Calu3 (cell line): ENCODE data around the gene NOC2L. TPM values are rescaled to one million over a fixed set of nuclear protein-coding genes. Genes with fewer than 3 reads are reported as not detected.

Experiments
- BruUV-seq: library from RNA; stranded (reverse); fragments of 400-500 nt; replicated peaks from 2 replicates; lab custom pipeline; 2021; lab: Mats Ljungman, UMichigan
- CTCF ChIA-PET: fragments of 300-600 bp; sonication (Branson Sonifier 250); formaldehyde crosslinking; loops from one replicate; lab custom pipeline; 2022; ENCODE audit warnings: antibody characterized with exemption; lab: Charles Lee
- DNase-seq: peaks from one replicate; pipeline ENCODE4 v3.0.0; 2022
- H3K27ac Mint-ChIP-seq: one replicate; pipeline ENCODE4 v1.8.0; 2022; ENCODE audit warnings: mixed read lengths; ENCODE audit not compliant: unreplicated experiment
- H3K27me3 Mint-ChIP-seq: one replicate; pipeline ENCODE4 v1.8.0; 2022; ENCODE audit warnings: mixed read lengths; ENCODE audit not compliant: unreplicated experiment
- H3K36me3 Mint-ChIP-seq: one replicate; pipeline ENCODE4 v1.8.0; 2022; ENCODE audit warnings: mild to moderate bottlenecking, moderate library complexity, mixed read lengths; ENCODE audit not compliant: insufficient read depth, unreplicated experiment
- H3K4me1 Mint-ChIP-seq: one replicate; pipeline ENCODE4 v1.8.0; 2022; ENCODE audit warnings: mild to moderate bottlenecking, low read depth, mixed read lengths; ENCODE audit not compliant: unreplicated experiment
- H3K4me3 Mint-ChIP-seq: one replicate; pipeline ENCODE4 v1.8.0; 2022; ENCODE audit warnings: mild to moderate bottlenecking, low read depth, moderate library complexity, mixed read lengths; ENCODE audit not compliant: unreplicated experiment
- H3K9me3 Mint-ChIP-seq: one replicate; pipeline ENCODE4 v1.8.0; 2022; ENCODE audit warnings: low read depth, mixed read lengths; ENCODE audit not compliant: unreplicated experiment
- intact Hi-C: fragments of 100-400 bp; cut with micrococcal nuclease; formaldehyde crosslinking; loops from one replicate; pipeline ENCODE4 v1.10.0; 2022; ENCODE audit not compliant: unreplicated experiment
- total RNA-seq: library from RNA; stranded (reverse); gene quantifications from 2 replicates; pipeline ENCODE4 v1.2.3, GENCODE V29; 2022
- TF ChIP-seq, protein P1 (sequence below): fragments of 200-600 bp; IDR thresholded peaks from one replicate; pipeline ENCODE4 v1.8.0; 2022; ENCODE audit warnings: antibody characterized with exemption; ENCODE audit not compliant: unreplicated experiment

Gene NOC2L
- total RNA-seq, 1 experiment from 2014 or later: 98.6 TPM

DNA sequence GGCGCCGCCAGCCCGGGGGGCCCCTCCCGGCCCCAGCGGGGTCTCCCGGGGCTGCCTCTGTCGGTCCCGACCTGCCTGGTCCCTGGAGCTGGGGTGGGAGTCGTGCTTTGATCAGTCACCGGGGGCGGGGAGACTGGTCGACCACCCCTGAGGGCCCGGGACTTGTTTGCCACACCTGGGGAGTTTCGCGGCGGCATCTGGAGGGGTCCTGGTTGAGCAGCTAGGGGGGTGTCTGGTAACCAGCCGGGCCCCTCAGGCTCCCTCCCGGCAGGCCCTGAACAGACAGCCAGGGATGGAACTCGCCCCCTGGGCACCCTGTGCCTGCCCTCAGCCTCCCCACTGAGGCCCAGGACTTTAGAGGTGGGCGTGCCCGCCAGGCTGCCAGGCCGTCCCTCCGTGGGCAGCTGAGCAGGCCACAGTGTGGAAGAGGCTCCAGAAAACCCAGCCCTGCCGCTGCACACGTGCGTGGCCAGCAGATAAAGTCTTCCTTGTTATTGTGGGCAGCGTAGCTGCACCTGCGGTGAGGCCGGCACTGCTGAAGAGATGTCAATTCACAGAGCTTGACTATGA, 48.7 kb downstream of the NOC2L start:
- DNase-seq: no peak
- TF ChIP-seq, protein P1, sequence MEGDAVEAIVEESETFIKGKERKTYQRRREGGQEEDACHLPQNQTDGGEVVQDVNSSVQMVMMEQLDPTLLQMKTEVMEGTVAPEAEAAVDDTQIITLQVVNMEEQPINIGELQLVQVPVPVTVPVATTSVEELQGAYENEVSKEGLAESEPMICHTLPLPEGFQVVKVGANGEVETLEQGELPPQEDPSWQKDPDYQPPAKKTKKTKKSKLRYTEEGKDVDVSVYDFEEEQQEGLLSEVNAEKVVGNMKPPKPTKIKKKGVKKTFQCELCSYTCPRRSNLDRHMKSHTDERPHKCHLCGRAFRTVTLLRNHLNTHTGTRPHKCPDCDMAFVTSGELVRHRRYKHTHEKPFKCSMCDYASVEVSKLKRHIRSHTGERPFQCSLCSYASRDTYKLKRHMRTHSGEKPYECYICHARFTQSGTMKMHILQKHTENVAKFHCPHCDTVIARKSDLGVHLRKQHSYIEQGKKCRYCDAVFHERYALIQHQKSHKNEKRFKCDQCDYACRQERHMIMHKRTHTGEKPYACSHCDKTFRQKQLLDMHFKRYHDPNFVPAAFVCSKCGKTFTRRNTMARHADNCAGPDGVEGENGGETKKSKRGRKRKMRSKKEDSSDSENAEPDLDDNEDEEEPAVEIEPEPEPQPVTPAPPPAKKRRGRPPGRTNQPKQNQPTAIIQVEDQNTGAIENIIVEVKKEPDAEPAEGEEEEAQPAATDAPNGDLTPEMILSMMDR: no peak
- CTCF ChIA-PET: no interaction called here
- no TSS peak for BruUV-seq
- H3K36me3 Mint-ChIP-seq: peaks cover 5% of the 10 kb centered on the region
- H3K9me3 Mint-ChIP-seq: no peaks in the 10 kb centered on the region
- H3K27ac Mint-ChIP-seq: no peak overlapping the region
- peaks cover 67% of the 10 kb centered on the region for H3K27me3 Mint-ChIP-seq
- H3K4me1 Mint-ChIP-seq: peaks cover 20% of the 10 kb centered on the region
- H3K4me3 Mint-ChIP-seq: no peak overlapping the region
- intact Hi-C loops: no loop called here

DNA sequence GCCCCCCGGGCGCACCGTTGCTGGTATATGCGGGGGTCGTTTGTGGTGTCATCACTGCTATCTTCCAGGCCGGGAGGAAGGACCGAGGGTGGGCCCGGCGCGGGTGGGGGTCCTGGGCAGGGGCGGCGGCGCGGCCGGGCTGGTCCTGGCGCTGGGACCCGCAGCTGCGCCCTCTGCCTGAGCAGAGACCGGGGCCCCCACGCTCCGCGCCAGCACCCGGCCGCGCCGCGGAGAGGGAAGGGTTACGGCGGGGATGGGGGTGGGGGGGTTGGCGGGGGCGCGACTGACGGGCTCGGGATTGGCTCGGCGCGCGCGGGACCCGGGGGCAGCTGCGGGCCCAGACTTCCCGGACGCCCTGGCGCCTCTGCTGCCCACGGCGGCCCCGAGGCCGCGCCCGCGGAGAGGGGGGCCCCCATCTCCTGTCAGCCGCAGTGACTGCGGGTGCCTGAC, 49.2 kb downstream of the NOC2L start:
- Mint-ChIP-seq H3K36me3 (peaks cover 5% of the 10 kb centered on the region), H3K9me3 (no peaks in the 10 kb centered on the region), H3K4me3 (no peak overlapping the region), H3K27me3 (peaks cover 67% of the 10 kb centered on the region), H3K4me1 (peaks cover 20% of the 10 kb centered on the region), H3K27ac (no peak overlapping the region)
- no peak for DNase-seq
- BruUV-seq: no TSS peak
- TF ChIP-seq, protein P1: no peak
- intact Hi-C loops: no loop called here
- CTCF ChIA-PET: no interaction called here

DNA sequence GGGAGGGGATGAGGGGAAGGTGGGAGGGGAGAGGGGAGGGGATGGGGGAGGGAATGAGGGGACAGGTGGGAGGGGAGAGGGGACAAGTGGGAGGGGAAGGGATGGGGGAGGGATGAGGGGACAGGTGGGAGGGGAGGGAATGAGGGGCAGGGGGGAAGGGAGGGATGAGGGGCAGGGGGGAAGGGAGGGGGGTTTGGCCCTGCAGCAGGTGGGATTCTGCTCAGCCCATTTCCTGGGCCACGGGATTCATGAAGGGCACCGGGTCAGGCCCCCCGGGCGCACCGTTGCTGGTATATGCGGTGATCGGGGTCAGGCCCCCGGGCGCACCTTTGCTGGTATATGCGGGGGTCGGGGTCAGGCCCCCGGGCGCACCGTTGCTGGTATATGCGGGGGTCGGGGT, 50.4 kb downstream of the NOC2L start:
- TF ChIP-seq, protein P1: no peak
- intact Hi-C loops: no loop called here
- H3K36me3 Mint-ChIP-seq: peaks cover 10% of the 10 kb centered on the region
- no peak for DNase-seq
- H3K27ac Mint-ChIP-seq: no peak overlapping the region
- no peak overlapping the region for H3K4me3 Mint-ChIP-seq
- no peaks in the 10 kb centered on the region for H3K9me3 Mint-ChIP-seq
- no TSS peak for BruUV-seq
- peaks cover 57% of the 10 kb centered on the region for H3K27me3 Mint-ChIP-seq
- H3K4me1 Mint-ChIP-seq: peaks cover 20% of the 10 kb centered on the region
- CTCF ChIA-PET: no interaction called here

DNA sequence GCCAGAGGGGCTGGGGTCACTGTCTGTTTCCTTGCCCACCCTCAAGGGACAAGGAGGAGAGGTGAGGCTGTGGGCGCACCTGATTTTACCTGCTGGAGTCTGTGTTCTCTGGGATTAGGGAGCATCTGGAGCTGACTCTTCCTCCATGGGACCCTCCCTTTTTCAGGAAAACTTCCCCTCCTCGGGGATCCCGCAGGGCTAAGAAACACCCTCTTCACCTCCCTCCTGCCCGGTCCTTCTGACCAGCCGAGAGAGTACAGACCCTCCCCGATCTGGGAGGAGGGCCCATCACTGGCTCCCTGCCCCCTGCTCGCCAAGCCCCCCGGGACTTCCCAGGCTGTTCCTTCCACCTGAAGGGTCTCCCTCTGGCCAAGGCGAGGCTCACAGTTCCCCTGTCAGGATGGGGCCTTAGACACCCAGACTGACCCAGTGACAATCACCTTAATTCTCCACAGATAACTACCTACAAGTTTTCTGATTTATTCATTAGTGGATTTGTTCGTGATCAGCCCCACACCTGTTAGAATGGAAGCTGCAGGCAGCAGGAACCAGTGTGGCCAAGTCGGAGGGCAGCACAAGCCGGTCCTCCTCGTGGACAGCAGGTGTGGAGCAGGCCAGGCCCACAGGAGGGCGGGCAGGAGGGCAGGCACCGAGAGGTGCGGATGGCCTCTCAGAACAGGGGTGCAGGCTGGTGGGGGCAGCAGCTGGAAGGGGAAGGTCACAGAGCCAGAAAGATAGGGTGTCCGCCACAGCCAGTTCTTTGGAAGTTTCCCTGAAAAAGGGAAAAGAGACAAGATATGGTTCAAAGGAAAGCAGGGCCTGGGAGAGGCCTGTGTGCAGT, 51.2 kb downstream of the NOC2L start:
- Mint-ChIP-seq H3K9me3 (no peaks in the 10 kb centered on the region), H3K4me1 (peaks cover 19% of the 10 kb centered on the region), H3K4me3 (no peak overlapping the region), H3K36me3 (peaks cover 14% of the 10 kb centered on the region), H3K27me3 (peaks cover 48% of the 10 kb centered on the region), H3K27ac (no peak overlapping the region)
- intact Hi-C loops: no loop called here
- TF ChIP-seq, protein P1: no peak
- CTCF ChIA-PET: no interaction called here
- no peak for DNase-seq
- no TSS peak for BruUV-seq
